A549 (cell line): ENCODE measurements around the gene FRMD4A. TPM values are rescaled to one million over a fixed set of nuclear protein-coding genes. Genes with fewer than 3 reads are reported as not detected.

ENCODE experiments used
- ATAC-seq, 2 experiments: fragments of 200-7000 bp in 1 of 2; fragments of >200 bp in 1 of 2; cut with Nextera tagmentation in 1 of 2; cut with Tn5 transposase in 1 of 2; 3 replicates each; pipeline versions ENCODE4 v1.8.0 to v1.9.1; 2018 to 2020; ENCODE audit warnings: mild to moderate bottlenecking in 1 of 2, moderate library complexity in 1 of 2
- CTCF ChIA-PET: fragments of 300-600 bp; sonication (Branson Sonifier 250); formaldehyde crosslinking; extraction: SDS; loops from one replicate; lab custom pipeline; 2021; ENCODE audit warnings: antibody characterized with exemption, inconsistent platforms; lab: Yijun Ruan, JAX
- POLR2A ChIA-PET: fragments of 350-600 bp; formaldehyde crosslinking; extraction: SDS; loops from one replicate; lab custom pipeline; 2021; ENCODE audit warnings: antibody characterized with exemption, inconsistent platforms; lab: Yijun Ruan, JAX
- DNase-seq, 2 experiments: peaks; one replicate each; pipeline versions ENCODE4 v3.0.0 to v3.0.0-alpha.2; 2011 to 2016; ENCODE audit warnings: low read depth in 1 of 2, low spot score in 1 of 2
- FAIRE-seq: peaks from 2 replicates; lab custom pipeline; 2011; peaks lifted over from hg19 to GRCh38; lab: Jason Lieb, UNC
- H3K27ac ChIP-seq, 2 experiments: fragments of >200 bp; sonication (Bioruptor Twin); formaldehyde crosslinking; 3 replicates each; pipeline ENCODE4 v1.5.1; 2016 to 2017
- H3K4me1 ChIP-seq: fragments of >200 bp; sonication (Bioruptor Twin); formaldehyde crosslinking; 3 replicates; pipeline ENCODE4 v1.6.1; 2016
- H3K4me2 ChIP-seq: fragments of >200 bp; sonication (Bioruptor Twin); formaldehyde crosslinking; 3 replicates; pipeline ENCODE4 v1.6.1; 2016
- H3K4me3 ChIP-seq: fragments of >200 bp; sonication (Bioruptor Twin); formaldehyde crosslinking; 3 replicates; pipeline ENCODE4 v1.5.1; 2016
- H3K9me3 ChIP-seq: fragments of >200 bp; sonication (Bioruptor Twin); formaldehyde crosslinking; 3 replicates; pipeline ENCODE4 v1.6.1; 2016
- BCL3 ChIP-seq: fragments of >200 bp; sonication (Bioruptor Twin); formaldehyde crosslinking; IDR thresholded peaks from 3 replicates; pipeline ENCODE4 v1.6.1; 2016
- CBX2 ChIP-seq: fragments of 200-600 bp; sonication (generic); IDR thresholded peaks from 2 replicates; pipeline ENCODE4 v1.6.1; 2016; ENCODE audit warnings: low read depth, mild to moderate bottlenecking, borderline replicate concordance
- CEBPB ChIP-seq, 2 experiments: fragments of >200 bp in 1 of 2; sonication (Bioruptor Twin) in 1 of 2; formaldehyde crosslinking in 1 of 2; IDR thresholded peaks; 2 replicates each; pipeline ENCODE4 v1.6.1; 2012 to 2016
- CHD2 ChIP-seq: fragments of 150-350 bp; IDR thresholded peaks from 2 replicates; pipeline ENCODE4 v1.6.1; 2014; ENCODE audit warnings: low read length; ENCODE audit not compliant: partially characterized antibody
- CHD4 ChIP-seq: fragments of 200-600 bp; sonication (generic); IDR thresholded peaks from 2 replicates; pipeline ENCODE4 v1.6.1; 2016; ENCODE audit warnings: antibody characterized with exemption, mild to moderate bottlenecking, borderline replicate concordance
- EHF ChIP-seq: fragments of 250-450 bp; sonication (Bioruptor Pico); IDR thresholded peaks from 2 replicates; pipeline ENCODE4 v1.5.0; 2020; ENCODE audit warnings: mild to moderate bottlenecking
- EHMT2 ChIP-seq: fragments of 200-600 bp; sonication (generic); IDR thresholded peaks from 2 replicates; pipeline ENCODE4 v1.6.1; 2016; ENCODE audit warnings: antibody characterized with exemption, low read depth, mild to moderate bottlenecking, moderate library complexity
- EP300 ChIP-seq, 2 experiments: fragments of >200 bp; sonication (Bioruptor Twin); formaldehyde crosslinking; IDR thresholded peaks; 2 replicates in 1 of 2; 3 replicates in 1 of 2; pipeline ENCODE4 v1.6.1; 2016 to 2017
- FOSL2 ChIP-seq, 2 experiments: fragments of 450-650 bp in 1 of 2; fragments of >200 bp in 1 of 2; sonication (Bioruptor Twin) in 1 of 2; formaldehyde crosslinking; IDR thresholded peaks; 2 replicates each; pipeline versions ENCODE4 v1.5.0 to v1.6.1; 2016 to 2020; ENCODE audit warnings: mild to moderate bottlenecking in 1 of 2, moderate library complexity in 1 of 2
- GATA3 ChIP-seq: IDR thresholded peaks from 2 replicates; pipeline ENCODE4 v1.6.1; 2012; ENCODE audit warnings: borderline replicate concordance
- HEYL ChIP-seq: fragments of 250-450 bp; sonication (Bioruptor Pico); IDR thresholded peaks from 2 replicates; pipeline ENCODE4 v1.8.0; 2021; ENCODE audit warnings: mild to moderate bottlenecking, moderate library complexity
- HOXA7 ChIP-seq: fragments of 250-450 bp; sonication (Bioruptor Pico); IDR thresholded peaks from 2 replicates; pipeline ENCODE4 v1.5.0; 2020; ENCODE audit warnings: mild to moderate bottlenecking, moderate library complexity
- JUNB ChIP-seq: fragments of >200 bp; sonication (Bioruptor Twin); formaldehyde crosslinking; IDR thresholded peaks from 2 replicates; pipeline ENCODE4 v1.6.1; 2016
- KDM1A ChIP-seq: fragments of 200-600 bp; sonication (generic); IDR thresholded peaks from 2 replicates; pipeline ENCODE4 v1.6.1; 2016; ENCODE audit warnings: low read depth, mild to moderate bottlenecking
- MAFK ChIP-seq: fragments of 450-650 bp; IDR thresholded peaks from 2 replicates; pipeline ENCODE4 v1.6.1; 2014; ENCODE audit not compliant: partially characterized antibody
- MAX ChIP-seq: IDR thresholded peaks from 2 replicates; pipeline ENCODE4 v1.6.1; 2012
- MAZ ChIP-seq: fragments of 150-350 bp; IDR thresholded peaks from 2 replicates; pipeline ENCODE4 v1.6.1; 2014; ENCODE audit warnings: antibody characterized with exemption, low read depth, low read length, borderline replicate concordance
- MYC ChIP-seq: IDR thresholded peaks from 2 replicates; pipeline ENCODE4 v1.6.1; 2012; ENCODE audit warnings: mild to moderate bottlenecking, inconsistent platforms, low read length, improper control_type of control experiment, borderline replicate concordance
- NPAS2 ChIP-seq: fragments of 250-450 bp; sonication (Bioruptor Pico); IDR thresholded peaks from 2 replicates; pipeline ENCODE4 v1.8.0; 2022; ENCODE audit warnings: mild to moderate bottlenecking, moderate library complexity, borderline replicate concordance
- POLR2A ChIP-seq: IDR thresholded peaks from 2 replicates; pipeline ENCODE4 v1.6.1; 2012; ENCODE audit warnings: mild to moderate bottlenecking, low read length
- RAD21 ChIP-seq, 2 experiments: fragments of >200 bp in 1 of 2; sonication (Bioruptor Twin) in 1 of 2; formaldehyde crosslinking in 1 of 2; IDR thresholded peaks in 1 of 2; conservative IDR thresholded peaks in 1 of 2; 2 replicates in 1 of 2; 3 replicates in 1 of 2; pipeline ENCODE4 v1.6.1; 2012 to 2018; ENCODE audit warnings: inconsistent platforms in 1 of 2
- REST ChIP-seq: fragments of 200-600 bp; sonication (generic); IDR thresholded peaks from 2 replicates; pipeline ENCODE4 v1.6.1; 2016; ENCODE audit warnings: antibody characterized with exemption, mild to moderate bottlenecking, moderate library complexity
- RFX5 ChIP-seq: fragments of 450-650 bp; IDR thresholded peaks from 2 replicates; pipeline ENCODE4 v1.7.1; 2014; ENCODE audit warnings: antibody characterized with exemption, mild to moderate bottlenecking, moderate library complexity
- ZFP36 ChIP-seq: fragments of 450-650 bp; IDR thresholded peaks from 2 replicates; pipeline ENCODE4 v1.6.1; 2014; ENCODE audit warnings: borderline replicate concordance; ENCODE audit not compliant: partially characterized antibody
- ZNF302 ChIP-seq: fragments of 250-450 bp; sonication (Bioruptor Pico); IDR thresholded peaks from 2 replicates; pipeline ENCODE4 v1.9.0; 2021; ENCODE audit warnings: inconsistent platforms, mild to moderate bottlenecking, moderate library complexity
- ZSCAN20 ChIP-seq: fragments of 250-450 bp; sonication (Bioruptor Pico); IDR thresholded peaks from 2 replicates; pipeline ENCODE4 v1.8.0; 2022; ENCODE audit warnings: mild to moderate bottlenecking, moderate library complexity
- WGBS: methylation state at CpG from one replicate; pipeline ENCODE4 v1.1.6; 2017; ENCODE audit errors: missing lambda C conversion rate; 5-methylcytosine and 5-hydroxymethylcytosine counted together
- polyA plus RNA-seq, 4 experiments: library from polyadenylated mRNA; depleted of rRNA in 3 of 4; stranded (reverse); fragments of >200 nt; fragmentation: RNase III in 1 of 4; extraction: RNeasy Plus Mini Kit Qiagen cat#74134 plus additional on column Dnase treatment in 1 of 4; gene quantifications; 2 replicates in 3 of 4; 3 replicates in 1 of 4; pipeline ENCODE4 v1.2.3, GENCODE V29; 2011 to 2017
- TF ChIP-seq, protein P1 (sequence below): fragments of >200 bp; sonication (Bioruptor Twin); formaldehyde crosslinking; IDR thresholded peaks from 3 replicates; pipeline ENCODE4 v1.5.1; 2016
- TF ChIP-seq, protein P2 (sequence below): fragments of 150-350 bp; IDR thresholded peaks from 2 replicates; pipeline ENCODE4 v1.6.1; 2014; ENCODE audit warnings: low read depth, mild to moderate bottlenecking, low read length
- TF ChIP-seq, protein P3 (sequence below): IDR thresholded peaks from 2 replicates; pipeline ENCODE4 v1.6.1; 2012; ENCODE audit warnings: low read depth, borderline replicate concordance

FRMD4A gene
- polyA plus RNA-seq, 2 of the 4 experiments (the other 2 are of a cell fraction), result 2.5 to 4.7 TPM

DNA sequence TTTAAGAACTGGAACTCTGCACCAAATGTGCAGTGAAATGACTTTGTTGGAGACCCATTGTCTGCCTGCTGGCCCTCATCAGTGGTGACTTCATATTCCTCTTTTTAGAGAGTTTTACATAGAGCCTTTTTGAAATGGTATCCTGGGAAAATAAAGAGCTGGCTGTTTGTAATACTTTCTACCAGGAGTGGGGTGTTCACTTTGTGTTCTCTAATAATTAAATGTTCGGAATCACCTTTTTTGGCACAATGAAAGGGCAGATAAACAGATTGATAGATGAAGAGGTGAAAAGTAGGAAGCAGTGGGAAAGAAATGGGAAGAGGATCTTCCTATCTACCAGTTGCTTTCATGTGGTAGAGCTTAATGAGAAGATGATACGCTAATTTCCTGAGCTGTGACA is 688.4 kb downstream of the FRMD4A start:
- H3K4me1 ChIP-seq, result peaks cover 4% of the 10 kb centered on the region; the same call in 2 of the 3 replicates
- peaks cover 21% of the 10 kb centered on the region for H3K9me3 ChIP-seq
- DNase-seq (no peak), FAIRE-seq (no peak)
- POLR2A ChIA-PET, result no interaction called here
- H3K4me2 ChIP-seq, result no peak overlapping the region
- H3K27ac ChIP-seq, result no peak overlapping the region
- 94% methylated on average over 2 of the region's 2 CpGs for WGBS
- no peak overlapping the region for H3K4me3 ChIP-seq
- CTCF ChIA-PET, result interaction anchor here (0.8 kb wide), 1 partner anchor 17 kb away, joined by 3 read pairs; no protein-coding TSS in a partner anchor
- TF ChIP-seq EHMT2, result no peak
- TF ChIP-seq REST, result no peak
- no peak for TF ChIP-seq GATA3
- TF ChIP-seq RFX5, result no peak
- no peak for TF ChIP-seq EP300 (IDR thresholded peaks at IDR 0.05)
- TF ChIP-seq ZNF302 (CRISPR knock-in tag), result no peak
- no peak for TF ChIP-seq HEYL (CRISPR knock-in tag)
- TF ChIP-seq MAX, result no peak
- no peak for TF ChIP-seq MYC
- TF ChIP-seq EHF (CRISPR knock-in tag), result no peak
- no peak for TF ChIP-seq JUNB
- no peak for TF ChIP-seq HOXA7 (CRISPR knock-in tag)
- TF ChIP-seq, protein P1, sequence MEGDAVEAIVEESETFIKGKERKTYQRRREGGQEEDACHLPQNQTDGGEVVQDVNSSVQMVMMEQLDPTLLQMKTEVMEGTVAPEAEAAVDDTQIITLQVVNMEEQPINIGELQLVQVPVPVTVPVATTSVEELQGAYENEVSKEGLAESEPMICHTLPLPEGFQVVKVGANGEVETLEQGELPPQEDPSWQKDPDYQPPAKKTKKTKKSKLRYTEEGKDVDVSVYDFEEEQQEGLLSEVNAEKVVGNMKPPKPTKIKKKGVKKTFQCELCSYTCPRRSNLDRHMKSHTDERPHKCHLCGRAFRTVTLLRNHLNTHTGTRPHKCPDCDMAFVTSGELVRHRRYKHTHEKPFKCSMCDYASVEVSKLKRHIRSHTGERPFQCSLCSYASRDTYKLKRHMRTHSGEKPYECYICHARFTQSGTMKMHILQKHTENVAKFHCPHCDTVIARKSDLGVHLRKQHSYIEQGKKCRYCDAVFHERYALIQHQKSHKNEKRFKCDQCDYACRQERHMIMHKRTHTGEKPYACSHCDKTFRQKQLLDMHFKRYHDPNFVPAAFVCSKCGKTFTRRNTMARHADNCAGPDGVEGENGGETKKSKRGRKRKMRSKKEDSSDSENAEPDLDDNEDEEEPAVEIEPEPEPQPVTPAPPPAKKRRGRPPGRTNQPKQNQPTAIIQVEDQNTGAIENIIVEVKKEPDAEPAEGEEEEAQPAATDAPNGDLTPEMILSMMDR, result no peak
- no peak for TF ChIP-seq FOSL2 (IDR thresholded peaks at IDR 0.05)
- TF ChIP-seq FOSL2 (CRISPR knock-in tag; IDR thresholded peaks at IDR 0.05), result no peak
- TF ChIP-seq, all 56 proteins: peak for 0
- ATAC-seq, result no peak

GRCh38 chr10:13637894-13638293 is 692.8 kb downstream of the FRMD4A start:
- POLR2A ChIA-PET, result no interaction called here
- H3K9me3 ChIP-seq, result peaks cover 19% of the 10 kb centered on the region

More at GRCh38 chr10:13637894-13638293, 692.8 kb downstream of the FRMD4A start:
- H3K4me2 ChIP-seq, result no peak overlapping the region
- no peak overlapping the region for H3K27ac ChIP-seq
- ATAC-seq (no peak), DNase-seq (no peak), FAIRE-seq (no peak)
- H3K4me3 ChIP-seq, result no peak overlapping the region
- H3K4me1 ChIP-seq, result peaks cover 9% of the 10 kb centered on the region; the same call in 2 of the 3 replicates
- TF ChIP-seq MAZ (no peak), NPAS2 (CRISPR knock-in tag) (no peak), ZFP36 (no peak), CHD2 (no peak), ZSCAN20 (no peak), CHD4 (no peak), CEBPB (IDR thresholded peaks at IDR 0.05) (no peak; a peak in 2 of 4 replicates), BCL3 (no peak), CBX2 (no peak), RAD21 (conservative IDR thresholded peaks at IDR 0.05 in 1 of 2, IDR thresholded peaks at IDR 0.05 in 1 of 2) (no peak), KDM1A (no peak), MAFK (no peak), POLR2A (no peak)
- TF ChIP-seq, protein P2, sequence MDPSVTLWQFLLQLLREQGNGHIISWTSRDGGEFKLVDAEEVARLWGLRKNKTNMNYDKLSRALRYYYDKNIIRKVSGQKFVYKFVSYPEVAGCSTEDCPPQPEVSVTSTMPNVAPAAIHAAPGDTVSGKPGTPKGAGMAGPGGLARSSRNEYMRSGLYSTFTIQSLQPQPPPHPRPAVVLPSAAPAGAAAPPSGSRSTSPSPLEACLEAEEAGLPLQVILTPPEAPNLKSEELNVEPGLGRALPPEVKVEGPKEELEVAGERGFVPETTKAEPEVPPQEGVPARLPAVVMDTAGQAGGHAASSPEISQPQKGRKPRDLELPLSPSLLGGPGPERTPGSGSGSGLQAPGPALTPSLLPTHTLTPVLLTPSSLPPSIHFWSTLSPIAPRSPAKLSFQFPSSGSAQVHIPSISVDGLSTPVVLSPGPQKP, result no peak
- TF ChIP-seq, protein P3, sequence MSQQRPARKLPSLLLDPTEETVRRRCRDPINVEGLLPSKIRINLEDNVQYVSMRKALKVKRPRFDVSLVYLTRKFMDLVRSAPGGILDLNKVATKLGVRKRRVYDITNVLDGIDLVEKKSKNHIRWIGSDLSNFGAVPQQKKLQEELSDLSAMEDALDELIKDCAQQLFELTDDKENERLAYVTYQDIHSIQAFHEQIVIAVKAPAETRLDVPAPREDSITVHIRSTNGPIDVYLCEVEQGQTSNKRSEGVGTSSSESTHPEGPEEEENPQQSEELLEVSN, result no peak
- WGBS, result 92% methylated on average over 5 of the region's 5 CpGs
- CTCF ChIA-PET, result interaction anchor here (0.6 to 0.8 kb wide), 2 partner anchors 10 to 24 kb away, joined by 3 to 5 read pairs; no protein-coding TSS in a partner anchor
